Stimulated activated CD8-positive, alpha-beta memory T cell treated with anti-CD3 and anti-CD28 coated beads, Interleukin-7, amount 100 ng/mL, for 24 hours (primary cell): ENCODE results near the gene ADSS1.

Source experiments
- DNase-seq: peaks from one replicate; pipeline ENCODE4 v3.0.0-alpha.2; 2020; ENCODE audit warnings: low read depth

Gene ADSS1

GRCh38 chr14:104734051-104734587, 10.1 kb downstream of the ADSS1 start:
- DNase-seq: no peak

- no peak for DNase-seq
Measured at GRCh38 chr14:104734601-104734990, 10.6 kb downstream of the ADSS1 start.

- no peak for DNase-seq
Measured at GRCh38 chr14:104734991-104735779, 11.2 kb downstream of the ADSS1 start.

GRCh38 chr14:104735830-104736642, 12.0 kb downstream of the ADSS1 start:
- no peak for DNase-seq

- no peak for DNase-seq
Measured at GRCh38 chr14:104738375-104739019, 14.5 kb downstream of the ADSS1 start.

- no peak for DNase-seq
Measured at GRCh38 chr14:104739026-104739425, 15.0 kb downstream of the ADSS1 start.

GRCh38 chr14:104739546-104740516, 15.8 kb downstream of the ADSS1 start:
- no peak for DNase-seq

- no peak for DNase-seq
Measured at GRCh38 chr14:104741108-104741802, 17.2 kb downstream of the ADSS1 start.

- no peak for DNase-seq
Measured at GRCh38 chr14:104741803-104742251, 17.8 kb downstream of the ADSS1 start.

GRCh38 chr14:104742586-104743455, 18.8 kb downstream of the ADSS1 start:
- DNase-seq: no peak

GRCh38 chr14:104743461-104744380, 19.7 kb downstream of the ADSS1 start:
- no peak for DNase-seq

GRCh38 chr14:104744484-104744883, 20.5 kb downstream of the ADSS1 start:
- no peak for DNase-seq

GRCh38 chr14:104745431-104745830, 21.4 kb downstream of the ADSS1 start:
- no peak for DNase-seq

GRCh38 chr14:104746071-104746545, 22.1 kb downstream of the ADSS1 start:
- no peak for DNase-seq

- no peak for DNase-seq
Measured at GRCh38 chr14:104746934-104747481, 23.0 kb downstream of the ADSS1 start.

GRCh38 chr14:104747876-104748275, 23.8 kb downstream of the ADSS1 start:
- DNase-seq: no peak

- no peak for DNase-seq
Measured at GRCh38 chr14:104749111-104749649, 25.2 kb downstream of the ADSS1 start.
